Liver (tissue), 3 donors: ENCODE measurements around the gene FUS.
"Not testable (repeated sequence)": the region's sequence is repeated elsewhere in the genome, so short reads cannot be mapped to it uniquely, and the experiment has no call there.

Experiments used
- CTCF ChIP-seq: fragments of 150-350 bp; IDR thresholded peaks from 2 replicates; pipeline ENCODE4 v1.5.1; 2017; ENCODE audit warnings: improper control_type of control experiment, low read depth, low read length; ENCODE audit not compliant: missing input control
- GABPA ChIP-seq, 2 donors: IDR thresholded peaks in 1 of 2; conservative IDR thresholded peaks in 1 of 2; 2 replicates each; pipeline ENCODE4 v1.6.1; 2016; ENCODE audit warnings: antibody characterized with exemption in 2 of 2, mild to moderate bottlenecking in 1 of 2, moderate library complexity in 1 of 2
- REST ChIP-seq: IDR thresholded peaks from 2 replicates; pipeline ENCODE4 v1.6.1; 2016; ENCODE audit warnings: antibody characterized with exemption, mild to moderate bottlenecking
- donor health status: healthy.
- donor health status: healthy.

- TF ChIP-seq REST; CTCF; GABPA (IDR thresholded peaks at IDR 0.05 in 1 of 2, conservative IDR thresholded peaks at IDR 0.05 in 1 of 2): not testable (repeated sequence)
Observed at GRCh38 chr16:31150976-31151375, 29.0 kb upstream of the FUS start.
